ENCODE measurements around the gene UBE2D1.
A peak's percentile ranks its signal among the peaks of the same experiment; 100 is the strongest.

Gene UBE2D1

GRCh38 chr10:58334817-58335305, at the start of gene UBE2D1:
Gene UBE2D1, plus strand, starts transcription at chr10:58335006. Its CDS starts 196 bp downstream, at chr10:58335202.
- DNase-seq = peak; percentile 75

GRCh38 chr10:58291538-58292174, 43.1 kb upstream of the UBE2D1 start:
- DNase-seq = no peak

- no peak for DNase-seq
These were observed 40.8 kb upstream of the UBE2D1 start for GRCh38 chr10:58293989-58294388.

- peak; percentile 62 for DNase-seq
These were observed 35.2 kb upstream of the UBE2D1 start for GRCh38 chr10:58299580-58299979.

- peak; percentile 46 for DNase-seq
These were observed 34.1 kb upstream of the UBE2D1 start for GRCh38 chr10:58300676-58301075.

- DNase-seq = no peak
These were observed 32.6 kb upstream of the UBE2D1 start for GRCh38 chr10:58302254-58302653.

- no peak for DNase-seq
These were observed 30.6 kb upstream of the UBE2D1 start for GRCh38 chr10:58304099-58304633.

GRCh38 chr10:58305821-58306220, 29.0 kb upstream of the UBE2D1 start:
- peak; percentile 23 for DNase-seq

- DNase-seq = no peak
These were observed 27.1 kb upstream of the UBE2D1 start for GRCh38 chr10:58307676-58308075.

GRCh38 chr10:58311026-58311425, 23.8 kb upstream of the UBE2D1 start:
- DNase-seq = no peak

- DNase-seq = no peak
These were observed 17.9 kb upstream of the UBE2D1 start for GRCh38 chr10:58316874-58317273.

- no peak for DNase-seq
These were observed 16.5 kb upstream of the UBE2D1 start for GRCh38 chr10:58318346-58318745.

GRCh38 chr10:58319599-58319998, 15.2 kb upstream of the UBE2D1 start:
- no peak for DNase-seq

GRCh38 chr10:58320351-58321049, 14.3 kb upstream of the UBE2D1 start:
- DNase-seq = no peak

- no peak for DNase-seq
These were observed 12.6 kb upstream of the UBE2D1 start for GRCh38 chr10:58322072-58322834.

GRCh38 chr10:58322835-58323209, 12.0 kb upstream of the UBE2D1 start:
- no peak for DNase-seq

GRCh38 chr10:58326967-58327381, 7.8 kb upstream of the UBE2D1 start:
- DNase-seq = no peak

GRCh38 chr10:58328233-58328632, 6.6 kb upstream of the UBE2D1 start:
- DNase-seq = no peak

GRCh38 chr10:58330431-58330830, 4.4 kb upstream of the UBE2D1 start:
- no peak for DNase-seq

GRCh38 chr10:58331646-58332045, 3.2 kb upstream of the UBE2D1 start:
- no peak for DNase-seq

GRCh38 chr10:58335306-58336005, 650 bp downstream of the UBE2D1 start:
- no peak for DNase-seq

- no peak for DNase-seq
These were observed 1.4 kb downstream of the UBE2D1 start for GRCh38 chr10:58336242-58336641.

GRCh38 chr10:58341422-58341821, 6.6 kb downstream of the UBE2D1 start:
- DNase-seq = no peak

Data from NCI-H774 (cell line).